ENCODE measurements around the gene MAS1L. TPM values are rescaled to one million over a fixed set of nuclear protein-coding genes. Genes with fewer than 3 reads are reported as not detected.

Gene MAS1L
- total RNA-seq, 2 experiments from 2014 or later: not detected

- ATAC-seq (ENCODE audit: low read depth) (no peak), DNase-seq (no peak)
- POLR2A ChIA-PET: no interaction called here
- H3K36me3 Mint-ChIP-seq: no peaks in the 10 kb centered on the region
- peaks cover 4% of the 10 kb centered on the region for H3K4me1 Mint-ChIP-seq
- peaks cover 3% of the 10 kb centered on the region for H3K9me3 Mint-ChIP-seq
- no peak overlapping the region for H3K4me3 Mint-ChIP-seq
- peaks cover 29% of the 10 kb centered on the region for H3K27me3 Mint-ChIP-seq
- H3K27ac Mint-ChIP-seq: no peak overlapping the region
Measured at GRCh38 chr6:29521006-29521680, 33.4 kb upstream of the MAS1L start.

GRCh38 chr6:29520232-29520631, 32.5 kb upstream of the MAS1L start:
- POLR2A ChIA-PET: no interaction called here
- Mint-ChIP-seq H3K27me3 (peaks cover 21% of the 10 kb centered on the region), H3K27ac (no peak overlapping the region), H3K4me1 (peaks cover 9% of the 10 kb centered on the region), H3K9me3 (peaks cover 3% of the 10 kb centered on the region), H3K36me3 (no peaks in the 10 kb centered on the region), H3K4me3 (no peak overlapping the region)
- ATAC-seq (ENCODE audit: low read depth) (no peak), DNase-seq (no peak)

GRCh38 chr6:29519291-29520010, 31.7 kb upstream of the MAS1L start:
- H3K4me3 Mint-ChIP-seq: no peak overlapping the region

GRCh38 chr6:29517728-29518440, 30.1 kb upstream of the MAS1L start:
- H3K36me3 Mint-ChIP-seq: no peaks in the 10 kb centered on the region
- POLR2A ChIA-PET: no interaction called here
- ATAC-seq (ENCODE audit: low read depth) (no peak), DNase-seq (no peak)
- peaks cover 1% of the 10 kb centered on the region for H3K9me3 Mint-ChIP-seq
- H3K27ac Mint-ChIP-seq: no peak overlapping the region
- H3K27me3 Mint-ChIP-seq: peaks cover 8% of the 10 kb centered on the region
- H3K4me3 Mint-ChIP-seq: no peak overlapping the region
- peaks cover 12% of the 10 kb centered on the region for H3K4me1 Mint-ChIP-seq

More at GRCh38 chr6:29519291-29520010, 31.7 kb upstream of the MAS1L start:
- Mint-ChIP-seq H3K27ac (no peak overlapping the region), H3K27me3 (peaks cover 14% of the 10 kb centered on the region), H3K36me3 (no peaks in the 10 kb centered on the region), H3K9me3 (peaks cover 3% of the 10 kb centered on the region), H3K4me1 (peaks cover 11% of the 10 kb centered on the region)
- DNase-seq (no peak), ATAC-seq (ENCODE audit: low read depth) (no peak)
- POLR2A ChIA-PET: no interaction called here

GRCh38 chr6:29517245-29517644, 29.5 kb upstream of the MAS1L start:
- no peak overlapping the region for H3K4me3 Mint-ChIP-seq
- DNase-seq: no peak
- H3K27me3 Mint-ChIP-seq: peaks cover 6% of the 10 kb centered on the region
- no peak for ATAC-seq (ENCODE audit: low read depth)
- H3K27ac Mint-ChIP-seq: no peak overlapping the region
- peaks cover 1% of the 10 kb centered on the region for H3K9me3 Mint-ChIP-seq
- H3K36me3 Mint-ChIP-seq: no peaks in the 10 kb centered on the region
- H3K4me1 Mint-ChIP-seq: peaks cover 12% of the 10 kb centered on the region
- POLR2A ChIA-PET: no interaction called here

GRCh38 chr6:29516108-29516507, 28.4 kb upstream of the MAS1L start:
- ATAC-seq (ENCODE audit: low read depth) (peak; percentile 90), DNase-seq (no peak)
- H3K4me1 Mint-ChIP-seq: peaks cover 12% of the 10 kb centered on the region
- H3K27ac Mint-ChIP-seq: no peak overlapping the region
- peaks cover 6% of the 10 kb centered on the region for H3K27me3 Mint-ChIP-seq
- no peaks in the 10 kb centered on the region for H3K36me3 Mint-ChIP-seq
- H3K4me3 Mint-ChIP-seq: peak overlapping the region; percentile 10
- H3K9me3 Mint-ChIP-seq: peaks cover 1% of the 10 kb centered on the region
- POLR2A ChIA-PET: interaction anchor here (0.9 kb wide), 1 partner anchor 90 kb away, joined by 4 read pairs; no protein-coding TSS in a partner anchor

- Mint-ChIP-seq H3K27ac (no peak overlapping the region), H3K9me3 (peaks cover 1% of the 10 kb centered on the region), H3K4me1 (peaks cover 5% of the 10 kb centered on the region), H3K36me3 (no peaks in the 10 kb centered on the region), H3K4me3 (no peak overlapping the region), H3K27me3 (peaks cover 6% of the 10 kb centered on the region)
- POLR2A ChIA-PET: no interaction called here
- DNase-seq: no peak
- ATAC-seq (ENCODE audit: low read depth): no peak
Measured at GRCh38 chr6:29510746-29511300, 23.1 kb upstream of the MAS1L start.

- POLR2A ChIA-PET: no interaction called here
- H3K27me3 Mint-ChIP-seq: peaks cover 6% of the 10 kb centered on the region
- no peaks in the 10 kb centered on the region for H3K36me3 Mint-ChIP-seq
- ATAC-seq (ENCODE audit: low read depth) (no peak), DNase-seq (no peak)
- H3K9me3 Mint-ChIP-seq: peaks cover 1% of the 10 kb centered on the region
- H3K4me3 Mint-ChIP-seq: no peak overlapping the region
- peaks cover 3% of the 10 kb centered on the region for H3K4me1 Mint-ChIP-seq
- no peak overlapping the region for H3K27ac Mint-ChIP-seq
Measured at GRCh38 chr6:29510202-29510601, 22.4 kb upstream of the MAS1L start.

- ATAC-seq (ENCODE audit: low read depth) (no peak), DNase-seq (no peak)
- Mint-ChIP-seq H3K4me1 (peaks cover 1% of the 10 kb centered on the region), H3K27ac (no peak overlapping the region), H3K36me3 (no peaks in the 10 kb centered on the region), H3K4me3 (no peak overlapping the region), H3K27me3 (peaks cover 6% of the 10 kb centered on the region), H3K9me3 (peaks cover 1% of the 10 kb centered on the region)
- POLR2A ChIA-PET: no interaction called here
Measured at GRCh38 chr6:29509711-29510110, 22.0 kb upstream of the MAS1L start.

- Mint-ChIP-seq H3K36me3 (no peaks in the 10 kb centered on the region), H3K4me3 (no peak overlapping the region)
- POLR2A ChIA-PET: no interaction called here
Measured at GRCh38 chr6:29509239-29509638, 21.5 kb upstream of the MAS1L start.

GRCh38 chr6:29507319-29507718, 19.6 kb upstream of the MAS1L start:
- POLR2A ChIA-PET: no interaction called here
- no peaks in the 10 kb centered on the region for H3K4me1 Mint-ChIP-seq
- no peaks in the 10 kb centered on the region for H3K9me3 Mint-ChIP-seq
- no peak overlapping the region for H3K4me3 Mint-ChIP-seq
- no peak overlapping the region for H3K27ac Mint-ChIP-seq
- DNase-seq (no peak), ATAC-seq (ENCODE audit: low read depth) (no peak)
- H3K27me3 Mint-ChIP-seq: peaks cover 4% of the 10 kb centered on the region
- H3K36me3 Mint-ChIP-seq: no peaks in the 10 kb centered on the region

More at GRCh38 chr6:29509239-29509638, 21.5 kb upstream of the MAS1L start:
- H3K27ac Mint-ChIP-seq: no peak overlapping the region
- H3K4me1 Mint-ChIP-seq: no peaks in the 10 kb centered on the region
- peaks cover 6% of the 10 kb centered on the region for H3K27me3 Mint-ChIP-seq
- no peak for ATAC-seq (ENCODE audit: low read depth)
- no peak for DNase-seq
- peaks cover 1% of the 10 kb centered on the region for H3K9me3 Mint-ChIP-seq

GRCh38 chr6:29506446-29507067, 18.8 kb upstream of the MAS1L start:
- no peak overlapping the region for H3K4me3 Mint-ChIP-seq
- ATAC-seq (ENCODE audit: low read depth): no peak
- no peaks in the 10 kb centered on the region for H3K9me3 Mint-ChIP-seq
- no peaks in the 10 kb centered on the region for H3K36me3 Mint-ChIP-seq
- H3K27me3 Mint-ChIP-seq: peaks cover 4% of the 10 kb centered on the region
- POLR2A ChIA-PET: no interaction called here
- no peak overlapping the region for H3K27ac Mint-ChIP-seq
- DNase-seq: no peak
- no peaks in the 10 kb centered on the region for H3K4me1 Mint-ChIP-seq

- POLR2A ChIA-PET: no interaction called here
- Mint-ChIP-seq H3K27ac (no peak overlapping the region), H3K4me3 (no peak overlapping the region), H3K36me3 (no peaks in the 10 kb centered on the region), H3K27me3 (peaks cover 4% of the 10 kb centered on the region), H3K9me3 (no peaks in the 10 kb centered on the region), H3K4me1 (no peaks in the 10 kb centered on the region)
- ATAC-seq (ENCODE audit: low read depth): no peak
- DNase-seq: no peak
Measured at GRCh38 chr6:29505808-29506207, 18.1 kb upstream of the MAS1L start.
